HepG2 (cell line): ENCODE data around the gene IL1RAP. TPM values are rescaled to one million over a fixed set of nuclear protein-coding genes. Genes with fewer than 3 reads are reported as not detected.

Source experiments
- ATAC-seq: fragments of 200-7000 bp; cut with Tn5 transposase; 3 replicates; pipeline ENCODE4 v1.9.1; 2020; ENCODE audit warnings: mild to moderate bottlenecking, moderate library complexity
- BruUV-seq: library from RNA; stranded (reverse); fragments of 400-500 nt; replicated peaks from 2 replicates; lab custom pipeline; 2021; lab: Mats Ljungman, UMichigan
- CTCF ChIA-PET: fragments of 300-600 bp; formaldehyde crosslinking; extraction: SDS; loops from one replicate; lab custom pipeline; 2021; ENCODE audit warnings: low total read pairs, inconsistent platforms, low intra/inter-chr PET ratio; lab: Yijun Ruan, JAX
- POLR2A ChIA-PET: fragments of 350-600 bp; sonication (Branson Sonifier 250); formaldehyde crosslinking; loops from one replicate; lab custom pipeline; 2020; ENCODE audit warnings: antibody characterized with exemption, inconsistent platforms; lab: Yijun Ruan, JAX
- DNase-seq: peaks from one replicate; pipeline ENCODE4 v3.0.0-alpha.2; 2015; ENCODE audit warnings: low spot score
- FAIRE-seq: peaks from 3 replicates; lab custom pipeline; 2011; peaks lifted over from hg19 to GRCh38; lab: Jason Lieb, UNC
- H2AFZ ChIP-seq: one replicate; pipeline ENCODE4 v1.6.1; 2011; ENCODE audit warnings: low read length, inconsistent platforms
- H3K27ac ChIP-seq: fragments of 300-600 bp; 3 replicates; pipeline ENCODE4 v1.8.0; 2011; ENCODE audit warnings: mixed run types, mild to moderate bottlenecking, mixed read lengths, low read length, inconsistent platforms; ENCODE audit not compliant: insufficient read depth; ENCODE audit errors: extremely low read length
- H3K27me3 ChIP-seq, 2 experiments: fragments of 200-600 bp in 1 of 2; 2 replicates in 1 of 2; 3 replicates in 1 of 2; pipeline versions ENCODE4 v1.6.0 to v1.8.0; 2011; ENCODE audit warnings: low read length in 2 of 2, mild to moderate bottlenecking in 2 of 2, moderate library complexity in 2 of 2, inconsistent platforms in 1 of 2; ENCODE audit not compliant: insufficient read depth in 2 of 2, control insufficient read depth in 1 of 2
- H3K36me3 ChIP-seq, 2 experiments: fragments of 200-600 bp in 1 of 2; replicated peaks in 1 of 2; 2 replicates in 1 of 2; 3 replicates in 1 of 2; pipeline versions ENCODE4 v1.5.1 to v1.8.0; 2011; ENCODE audit warnings: low read length in 2 of 2, inconsistent platforms in 1 of 2; ENCODE audit not compliant: insufficient read depth in 2 of 2, control insufficient read depth in 1 of 2
- H3K4me1 ChIP-seq: 2 replicates; pipeline ENCODE4 v1.5.1; 2012; ENCODE audit warnings: low read length, inconsistent platforms; ENCODE audit not compliant: insufficient read depth
- H3K4me2 ChIP-seq: 2 replicates; pipeline ENCODE4 v1.6.0; 2011; ENCODE audit warnings: low read depth, low read length, inconsistent platforms
- H3K4me3 ChIP-seq, 3 experiments: fragments of 200-600 bp in 1 of 3; sonication (generic), shearing (Covaris generic) in 1 of 3; replicated peaks in 1 of 3; 2 replicates each; pipeline ENCODE4 v1.5.1; 2011 to 2016; ENCODE audit warnings: low read length in 3 of 3, inconsistent platforms in 2 of 3, low read depth in 2 of 3, mild to moderate bottlenecking in 2 of 3, control low read depth in 1 of 3, mixed read lengths in 1 of 3; ENCODE audit not compliant: insufficient read depth in 1 of 3
- H3K79me2 ChIP-seq: one replicate; pipeline ENCODE4 v1.6.1; 2011; ENCODE audit warnings: low read length, inconsistent platforms; ENCODE audit not compliant: insufficient read depth
- H3K9ac ChIP-seq: 2 replicates; pipeline ENCODE4 v1.6.0; 2011; ENCODE audit warnings: mild to moderate bottlenecking, low read depth, low read length, inconsistent platforms; ENCODE audit not compliant: insufficient read depth
- H3K9me3 ChIP-seq: 2 replicates; pipeline ENCODE4 v1.5.1; 2012; ENCODE audit warnings: mild to moderate bottlenecking, low read length
- H4K20me1 ChIP-seq: 2 replicates; pipeline ENCODE4 v1.6.0; 2011; ENCODE audit warnings: inconsistent platforms, mild to moderate bottlenecking, low read length, moderate library complexity; ENCODE audit not compliant: insufficient read depth
- ATF5 ChIP-seq: sonication (generic); formaldehyde crosslinking; IDR thresholded peaks from 2 replicates; pipeline ENCODE4 v1.4.0; 2020; ENCODE audit warnings: mild to moderate bottlenecking, low read depth, missing genetic modification reagents
- BCL6 ChIP-seq: IDR thresholded peaks from 2 replicates; pipeline ENCODE4 v1.6.1; 2016; ENCODE audit warnings: missing genetic modification reagents, missing compliant biosample characterization
- BHLHE40 ChIP-seq: IDR thresholded peaks from 2 replicates; pipeline ENCODE4 v1.6.1; 2011; ENCODE audit warnings: low read length, improper control_type of control experiment
- EP300 ChIP-seq, 3 experiments: sonication (generic) in 1 of 3; formaldehyde crosslinking in 1 of 3; IDR thresholded peaks; 2 replicates each; pipeline versions ENCODE4 v1.5.1 to v1.6.1; 2011 to 2020; ENCODE audit warnings: low read depth in 2 of 3, low read length in 2 of 3, borderline replicate concordance in 1 of 3, improper control_type of control experiment in 1 of 3, mild to moderate bottlenecking in 1 of 3, missing genetic modification reagents in 1 of 3, moderate library complexity in 1 of 3
- HES4 ChIP-seq: sonication (generic); formaldehyde crosslinking; IDR thresholded peaks from 2 replicates; pipeline ENCODE4 v1.9.0; 2021; ENCODE audit warnings: mild to moderate bottlenecking, missing genetic modification reagents, borderline replicate concordance
- ISL2 ChIP-seq: sonication (generic); formaldehyde crosslinking; IDR thresholded peaks from 2 replicates; pipeline ENCODE4 v1.5.0; 2020; ENCODE audit warnings: missing genetic modification reagents
- KDM1A ChIP-seq: IDR thresholded peaks from 2 replicates; pipeline ENCODE4 v1.6.1; 2016; ENCODE audit warnings: missing compliant biosample characterization
- NFAT5 ChIP-seq: sonication (generic); formaldehyde crosslinking; IDR thresholded peaks from 2 replicates; pipeline ENCODE4 v1.4.0; 2020; ENCODE audit warnings: missing genetic modification reagents
- PAX8 ChIP-seq: sonication (generic); formaldehyde crosslinking; IDR thresholded peaks from 2 replicates; pipeline ENCODE4 v1.8.0; 2022; ENCODE audit warnings: mild to moderate bottlenecking, missing genetic modification reagents, borderline replicate concordance
- SRY ChIP-seq: sonication (generic); formaldehyde crosslinking; IDR thresholded peaks from 2 replicates; pipeline ENCODE4 v1.8.0; 2022; ENCODE audit warnings: mild to moderate bottlenecking, missing genetic modification reagents
- TSC22D2 ChIP-seq: sonication (generic); formaldehyde crosslinking; IDR thresholded peaks from 2 replicates; pipeline ENCODE4 v1.5.1; 2020; ENCODE audit warnings: missing genetic modification reagents, mild to moderate bottlenecking, borderline replicate concordance
- ZFP36L1 ChIP-seq: sonication (generic); formaldehyde crosslinking; IDR thresholded peaks from 2 replicates; pipeline ENCODE4 v1.8.0; 2022; ENCODE audit warnings: mild to moderate bottlenecking, missing genetic modification reagents, moderate library complexity
- ZFP82 ChIP-seq: sonication (generic); formaldehyde crosslinking; IDR thresholded peaks from 2 replicates; pipeline ENCODE4 v1.5.1; 2020; ENCODE audit warnings: mild to moderate bottlenecking, missing genetic modification reagents, borderline replicate concordance
- ZMAT5 ChIP-seq: sonication (generic); formaldehyde crosslinking; IDR thresholded peaks from 2 replicates; pipeline ENCODE4 v1.5.0; 2020; ENCODE audit warnings: mild to moderate bottlenecking, low read depth, missing genetic modification reagents, borderline replicate concordance
- ZNF282 ChIP-seq: fragments of 450-650 bp; IDR thresholded peaks from 2 replicates; pipeline ENCODE4 v1.6.1; 2018; ENCODE audit not compliant: partially characterized antibody
- ZNF432 ChIP-seq: sonication (generic); formaldehyde crosslinking; IDR thresholded peaks from 2 replicates; pipeline ENCODE4 v1.5.0; 2020; ENCODE audit warnings: missing genetic modification reagents, mild to moderate bottlenecking, borderline replicate concordance
- ZNF558 ChIP-seq: sonication (generic); formaldehyde crosslinking; IDR thresholded peaks from 2 replicates; pipeline ENCODE4 v1.9.0; 2022; ENCODE audit warnings: mild to moderate bottlenecking, missing genetic modification reagents, borderline replicate concordance
- ZNF598 ChIP-seq: sonication (generic); formaldehyde crosslinking; IDR thresholded peaks from 2 replicates; pipeline ENCODE4 v1.5.1; 2020; ENCODE audit warnings: mild to moderate bottlenecking, missing genetic modification reagents, borderline replicate concordance
- ZNF740 ChIP-seq: sonication (generic); formaldehyde crosslinking; IDR thresholded peaks from 2 replicates; pipeline ENCODE4 v1.4.0; 2020; ENCODE audit warnings: missing genetic modification reagents
- WGBS: methylation state at CpG from one replicate; pipeline ENCODE4 v1.1.6; 2017; ENCODE audit warnings: low lambda C conversion rate; 5-methylcytosine and 5-hydroxymethylcytosine counted together
- in situ Hi-C: cut with HindIII; loops from 2 replicates; pipeline ENCODE4 v1.10.0; 2017; ENCODE audit warnings: low pct_unique_long_range_greater_than_20kb; ENCODE audit not compliant: extremely low pct_ligation_motif_present
- intact Hi-C: fragments of 100-400 bp; cut with micrococcal nuclease; formaldehyde crosslinking; loops from one replicate; pipeline ENCODE4 v1.10.0; 2022; ENCODE audit not compliant: unreplicated experiment
- polyA plus RNA-seq, 8 experiments: library from polyadenylated mRNA; depleted of rRNA in 3 of 8; stranded (reverse) in 7 of 8; unstranded in 1 of 8; fragments of >200 nt; fragmentation: Illumina TruSeq in 4 of 8; extraction: Trizol in 4 of 8; gene quantifications; 2 replicates each; pipeline versions ENCODE4 v1.2.1 to v1.2.3, GENCODE V29; 2011 to 2016; ENCODE audit warnings: low read depth in 4 of 8, missing spikeins in 1 of 8, mixed read lengths in 1 of 8; ENCODE audit not compliant: insufficient read depth in 1 of 8
- total RNA-seq, 5 experiments: library from RNA; depleted of rRNA; stranded (reverse); fragments of >200 nt; fragmentation: Illumina TruSeq; extraction: Trizol; gene quantifications; 2 replicates each; pipeline ENCODE4 v1.2.3, GENCODE V29; 2016; ENCODE audit warnings: low read depth in 1 of 5

IL1RAP gene
- total and polyA plus RNA-seq, 2 of the 13 experiments (the other 11 are each of a cell fraction or from before 2014, with no cell fraction given): 18.3 to 54.9 TPM

- WGBS: 10% methylated on average over 1 of the region's 1 CpG
- H3K4me3 ChIP-seq: no peak overlapping the region
- no peaks in the 10 kb centered on the region for H3K27me3 ChIP-seq
- intact Hi-C loops (loop anchor here (2.0 to 5.0 kb wide), 2 partner anchors 48 to 101 kb away; partner anchors contain the start of gene IL1RAP), in situ Hi-C loops (no loop called here)
- no peaks in the 10 kb centered on the region for H3K9me3 ChIP-seq
- CTCF ChIA-PET: no interaction called here
- H3K79me2 ChIP-seq: no peaks in the 10 kb centered on the region
- H3K4me1 ChIP-seq: peaks cover 72% of the 10 kb centered on the region
- no TSS peak for BruUV-seq
- no peak for ATAC-seq
- H3K36me3 ChIP-seq: no peaks in the 10 kb centered on the region
- no peak for FAIRE-seq
- H2AFZ ChIP-seq: no peak overlapping the region
- no peaks in the 10 kb centered on the region for H4K20me1 ChIP-seq
- DNase-seq: peak; percentile 16
- no peak overlapping the region for H3K9ac ChIP-seq
- POLR2A ChIA-PET: interaction anchor here (1.2 to 1.8 kb wide), 2 partner anchors 80 to 102 kb away, joined by 3 to 6 read pairs; partner anchors contain the start of gene IL1RAP
- H3K27ac ChIP-seq: peak overlapping the region; percentile 75
- H3K4me2 ChIP-seq: no peak overlapping the region
- no peak for TF ChIP-seq HES4 (CRISPR knock-in tag)
- TF ChIP-seq ZNF740: no peak
- no peak for TF ChIP-seq ZNF282
- no peak for TF ChIP-seq ZFP82 (CRISPR knock-in tag)
- no peak for TF ChIP-seq KDM1A
- TF ChIP-seq ZNF432: no peak
- no peak for TF ChIP-seq NFAT5
- TF ChIP-seq ZFP36L1 (CRISPR knock-in tag): no peak
- TF ChIP-seq ISL2 (CRISPR knock-in tag): no peak
- no peak for TF ChIP-seq ZNF558 (CRISPR knock-in tag)
- peak in 1 of 2 experiments; percentile 31; a peak in 1 of 4 replicates for TF ChIP-seq EP300 (IDR thresholded peaks at IDR 0.05; ENCODE audit: low read depth in 2 of 2, low read length in 2 of 2)
- no peak for TF ChIP-seq EP300 (CRISPR knock-in tag; IDR thresholded peaks at IDR 0.05; ENCODE audit: borderline replicate concordance)
- TF ChIP-seq BHLHE40: 0 out of 2 replicates have a peak, but pooled peaks have one; percentile 23
- no peak for TF ChIP-seq ZMAT5 (CRISPR knock-in tag)
- no peak for TF ChIP-seq ZNF598 (CRISPR knock-in tag)
- TF ChIP-seq PAX8 (CRISPR knock-in tag): no peak
- no peak for TF ChIP-seq ATF5
- no peak for TF ChIP-seq SRY (CRISPR knock-in tag)
- TF ChIP-seq BCL6 (CRISPR knock-in tag): 0 out of 2 replicates have a peak, but pooled peaks have one; percentile 25
- no peak for TF ChIP-seq TSC22D2 (CRISPR knock-in tag)
Measured at GRCh38 chr3:190615607-190616006, 101.7 kb downstream of the IL1RAP start.
